Measurements from ENCODE around the gene ZBTB7C.

GRCh38 chr18:48409591-48410094 lies 460 bp upstream of the ZBTB7C start:
- no peak for TF ChIP-seq ZNF274 (IDR thresholded peaks at IDR 0.05; ENCODE audit: low read depth, low read length)
- no peak for TF ChIP-seq YY1 (IDR thresholded peaks at IDR 0.05; ENCODE audit: insufficient read depth, insufficient read length)
- TF ChIP-seq SUZ12 (IDR thresholded peaks at IDR 0.05; ENCODE audit: extremely low read depth, insufficient read depth, insufficient read length), result no peak

Measured in NT2/D1 (cell line).